Parathyroid adenoma (tissue), 2 donors: Measurements from ENCODE around the gene PHOSPHO1.
A peak's percentile ranks its signal among the peaks of the same experiment; 100 is the strongest.

Source experiments
- H2AFZ ChIP-seq: fragments of 300-600 bp; sonication (generic); one replicate; pipeline ENCODE4 v1.7.0; 2017; ENCODE audit warnings: antibody characterized with exemption, mild to moderate bottlenecking
- H3K27ac ChIP-seq: fragments of 300-600 bp; sonication (generic); one replicate; pipeline ENCODE4 v1.7.0; 2017
- H3K27me3 ChIP-seq: fragments of 300-600 bp; sonication (generic); one replicate; pipeline ENCODE4 v1.7.0; 2017; ENCODE audit warnings: low read length; ENCODE audit not compliant: control insufficient read depth, insufficient read depth
- H3K36me3 ChIP-seq: fragments of 300-600 bp; sonication (generic); one replicate; pipeline ENCODE4 v1.7.0; 2017; ENCODE audit warnings: low read length; ENCODE audit not compliant: control insufficient read depth, insufficient read depth
- H3K4me1 ChIP-seq: fragments of 300-600 bp; sonication (generic); one replicate; pipeline ENCODE4 v1.7.0; 2017; ENCODE audit warnings: control low read depth
- H3K4me2 ChIP-seq: fragments of 300-600 bp; sonication (generic); one replicate; pipeline ENCODE4 v1.7.0; 2017; ENCODE audit warnings: low read length
- H3K4me3 ChIP-seq: fragments of 300-600 bp; sonication (generic); one replicate; pipeline ENCODE4 v1.7.0; 2017; ENCODE audit warnings: low read depth, low read length
- H3K79me2 ChIP-seq: fragments of 300-600 bp; sonication (generic); one replicate; pipeline ENCODE4 v1.7.0; 2017; ENCODE audit warnings: control low read depth
- H3K9ac ChIP-seq: fragments of 300-600 bp; sonication (generic); one replicate; pipeline ENCODE4 v1.7.0; 2017; ENCODE audit warnings: mild to moderate bottlenecking
- H3K9me3 ChIP-seq: fragments of 300-600 bp; sonication (generic); one replicate; pipeline ENCODE4 v1.7.0; 2017; ENCODE audit warnings: low read length; ENCODE audit not compliant: control insufficient read depth
- CTCF ChIP-seq: fragments of 300-600 bp; sonication (generic); IDR thresholded peaks from one replicate; pipeline ENCODE4 v1.7.0; 2017; ENCODE audit warnings: antibody characterized with exemption, mild to moderate bottlenecking
- donor health status: primary hyperparathyroidism.

PHOSPHO1 gene

GRCh38 chr17:49224997-49225337, 5.6 kb downstream of the PHOSPHO1 start:
- Histone ChIP-seq H3K9ac (no peak overlapping the region), H3K4me1 (no peaks in the 10 kb centered on the region), H3K36me3 (no peaks in the 10 kb centered on the region), H3K9me3 (no peaks in the 10 kb centered on the region), H3K4me3 (no peak overlapping the region), H3K79me2 (no peaks in the 10 kb centered on the region), H3K27me3 (no peaks in the 10 kb centered on the region), H3K4me2 (peak overlapping the region; percentile 42), H3K27ac (no peak overlapping the region), H2AFZ (peak overlapping the region; percentile 16)
- TF ChIP-seq CTCF = no peak

- no peak for TF ChIP-seq CTCF
- H3K4me3 ChIP-seq = no peak overlapping the region
- no peaks in the 10 kb centered on the region for H3K27me3 ChIP-seq
- peak overlapping the region; percentile 42 for H3K4me2 ChIP-seq
- no peaks in the 10 kb centered on the region for H3K36me3 ChIP-seq
- H3K27ac ChIP-seq = no peak overlapping the region
- no peak overlapping the region for H3K9ac ChIP-seq
- H2AFZ ChIP-seq = peak overlapping the region; percentile 16
- H3K4me1 ChIP-seq = no peaks in the 10 kb centered on the region
- H3K79me2 ChIP-seq = no peaks in the 10 kb centered on the region
- no peaks in the 10 kb centered on the region for H3K9me3 ChIP-seq
These were observed 6.2 kb downstream of the PHOSPHO1 start for GRCh38 chr17:49224198-49224996.

- Histone ChIP-seq H3K27me3 (no peaks in the 10 kb centered on the region), H3K4me1 (no peaks in the 10 kb centered on the region), H3K9ac (no peak overlapping the region), H3K27ac (no peak overlapping the region), H3K4me2 (peak overlapping the region; percentile 11), H3K79me2 (no peaks in the 10 kb centered on the region), H3K4me3 (no peak overlapping the region), H3K9me3 (no peaks in the 10 kb centered on the region), H3K36me3 (no peaks in the 10 kb centered on the region), H2AFZ (no peak overlapping the region)
- peak; percentile 66 for TF ChIP-seq CTCF
These were observed 6.9 kb downstream of the PHOSPHO1 start for GRCh38 chr17:49223517-49224197.

- Histone ChIP-seq H3K27me3 (no peaks in the 10 kb centered on the region), H3K4me2 (no peak overlapping the region), H3K4me1 (no peaks in the 10 kb centered on the region), H3K27ac (no peak overlapping the region), H3K9me3 (no peaks in the 10 kb centered on the region), H3K4me3 (no peak overlapping the region), H3K9ac (no peak overlapping the region), H3K36me3 (no peaks in the 10 kb centered on the region), H3K79me2 (no peaks in the 10 kb centered on the region), H2AFZ (no peak overlapping the region)
- no peak for TF ChIP-seq CTCF
These were observed 7.4 kb downstream of the PHOSPHO1 start for GRCh38 chr17:49223168-49223516.
